WTC11 (cell line): ENCODE data around the gene ZDHHC22.

Source experiments
- IRF2 ChIP-seq: sonication (generic); formaldehyde crosslinking; IDR thresholded peaks from 2 replicates; pipeline ENCODE4 v1.8.0; 2022; ENCODE audit warnings: low read depth, missing genetic modification reagents, borderline replicate concordance
- KAT7 ChIP-seq: sonication (generic); formaldehyde crosslinking; IDR thresholded peaks from 2 replicates; pipeline ENCODE4 v1.8.1; 2023; ENCODE audit warnings: missing genetic modification reagents, mild to moderate bottlenecking, borderline replicate concordance
- TF ChIP-seq, protein P1 (sequence below): fragments of 200-600 bp; IDR thresholded peaks from 2 replicates; pipeline ENCODE4 v1.8.0; 2022; ENCODE audit warnings: antibody characterized with exemption
- TF ChIP-seq, protein P2 (sequence below): fragments of 250-450 bp; sonication (Bioruptor Pico); IDR thresholded peaks from 2 replicates; pipeline ENCODE4 v1.8.0; 2021; ENCODE audit warnings: mild to moderate bottlenecking

- TF ChIP-seq, protein P1, sequence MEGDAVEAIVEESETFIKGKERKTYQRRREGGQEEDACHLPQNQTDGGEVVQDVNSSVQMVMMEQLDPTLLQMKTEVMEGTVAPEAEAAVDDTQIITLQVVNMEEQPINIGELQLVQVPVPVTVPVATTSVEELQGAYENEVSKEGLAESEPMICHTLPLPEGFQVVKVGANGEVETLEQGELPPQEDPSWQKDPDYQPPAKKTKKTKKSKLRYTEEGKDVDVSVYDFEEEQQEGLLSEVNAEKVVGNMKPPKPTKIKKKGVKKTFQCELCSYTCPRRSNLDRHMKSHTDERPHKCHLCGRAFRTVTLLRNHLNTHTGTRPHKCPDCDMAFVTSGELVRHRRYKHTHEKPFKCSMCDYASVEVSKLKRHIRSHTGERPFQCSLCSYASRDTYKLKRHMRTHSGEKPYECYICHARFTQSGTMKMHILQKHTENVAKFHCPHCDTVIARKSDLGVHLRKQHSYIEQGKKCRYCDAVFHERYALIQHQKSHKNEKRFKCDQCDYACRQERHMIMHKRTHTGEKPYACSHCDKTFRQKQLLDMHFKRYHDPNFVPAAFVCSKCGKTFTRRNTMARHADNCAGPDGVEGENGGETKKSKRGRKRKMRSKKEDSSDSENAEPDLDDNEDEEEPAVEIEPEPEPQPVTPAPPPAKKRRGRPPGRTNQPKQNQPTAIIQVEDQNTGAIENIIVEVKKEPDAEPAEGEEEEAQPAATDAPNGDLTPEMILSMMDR: no peak
- TF ChIP-seq KAT7 (CRISPR knock-in tag): no peak
- TF ChIP-seq, protein P2, sequence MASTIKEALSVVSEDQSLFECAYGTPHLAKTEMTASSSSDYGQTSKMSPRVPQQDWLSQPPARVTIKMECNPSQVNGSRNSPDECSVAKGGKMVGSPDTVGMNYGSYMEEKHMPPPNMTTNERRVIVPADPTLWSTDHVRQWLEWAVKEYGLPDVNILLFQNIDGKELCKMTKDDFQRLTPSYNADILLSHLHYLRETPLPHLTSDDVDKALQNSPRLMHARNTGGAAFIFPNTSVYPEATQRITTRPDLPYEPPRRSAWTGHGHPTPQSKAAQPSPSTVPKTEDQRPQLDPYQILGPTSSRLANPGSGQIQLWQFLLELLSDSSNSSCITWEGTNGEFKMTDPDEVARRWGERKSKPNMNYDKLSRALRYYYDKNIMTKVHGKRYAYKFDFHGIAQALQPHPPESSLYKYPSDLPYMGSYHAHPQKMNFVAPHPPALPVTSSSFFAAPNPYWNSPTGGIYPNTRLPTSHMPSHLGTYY (CRISPR knock-in tag): no peak
- no peak for TF ChIP-seq IRF2
Measured at GRCh38 chr14:77131206-77131605, 10.4 kb downstream of the ZDHHC22 start.
